Activated gamma-delta T cell treated with Interleukin-2 at 50 U/mL for 16 hours (primary cell): ENCODE measurements around the gene BCL2L13.

Experiments
- DNase-seq: peaks from one replicate; pipeline ENCODE4 v3.0.0-alpha.2; 2020

The BCL2L13 gene

GRCh38 chr22:17767233-17768065 is 128.9 kb downstream of the BCL2L13 start:
- DNase-seq = peak; percentile 37

- DNase-seq = no peak
These were observed 130.6 kb downstream of the BCL2L13 start for GRCh38 chr22:17769013-17769715.

GRCh38 chr22:17769716-17770082 is 131.1 kb downstream of the BCL2L13 start:
- no peak for DNase-seq

GRCh38 chr22:17770180-17771077 is 131.9 kb downstream of the BCL2L13 start:
- no peak for DNase-seq

GRCh38 chr22:17772249-17772957 is 133.8 kb downstream of the BCL2L13 start:
- no peak for DNase-seq

- no peak for DNase-seq
These were observed 134.5 kb downstream of the BCL2L13 start for GRCh38 chr22:17772958-17773605.

- DNase-seq = peak; percentile 56
These were observed 135.1 kb downstream of the BCL2L13 start for GRCh38 chr22:17773606-17774205.

- DNase-seq = peak; percentile 45
These were observed 135.8 kb downstream of the BCL2L13 start, which contains the start of gene BID for GRCh38 chr22:17774206-17774925. Gene BID, minus strand, starts transcription at chr22:17774469. Its CDS starts 24,353 bp downstream, at chr22:17750116.

- DNase-seq = no peak
These were observed 136.5 kb downstream of the BCL2L13 start for GRCh38 chr22:17774926-17775685.

- no peak for DNase-seq
These were observed 137.4 kb downstream of the BCL2L13 start for GRCh38 chr22:17775781-17776465.

- DNase-seq = peak; percentile 70
These were observed 138.6 kb downstream of the BCL2L13 start for GRCh38 chr22:17777005-17777716.

GRCh38 chr22:17777717-17778044 is 139.1 kb downstream of the BCL2L13 start:
- DNase-seq = no peak

GRCh38 chr22:17778412-17778976 is 139.9 kb downstream of the BCL2L13 start:
- no peak for DNase-seq

- DNase-seq = no peak
These were observed 140.9 kb downstream of the BCL2L13 start for GRCh38 chr22:17779286-17780115.

- no peak for DNase-seq
These were observed 141.7 kb downstream of the BCL2L13 start for GRCh38 chr22:17780116-17780740.
